PFSK-1 (cell line): ENCODE measurements around the gene MXD1.

ENCODE experiments used
- FOXP2 ChIP-seq: optimal IDR thresholded peaks from 2 replicates; pipeline ENCODE3; 2011; ENCODE audit warnings: borderline replicate concordance, control low read depth, inconsistent platforms; ENCODE audit not compliant: insufficient read depth; ENCODE audit errors: extremely low read length, extremely low read depth
- SIN3A ChIP-seq: IDR thresholded peaks from 2 replicates; pipeline ENCODE4 v1.6.1; 2012; ENCODE audit warnings: mild to moderate bottlenecking, low read length, moderate library complexity, borderline replicate concordance; ENCODE audit not compliant: insufficient read depth
- TAF1 ChIP-seq: IDR thresholded peaks from 2 replicates; pipeline ENCODE4 v1.6.1; 2012; ENCODE audit warnings: low read length, control low read depth, borderline replicate concordance; ENCODE audit not compliant: insufficient read depth
- TF ChIP-seq, protein P1 (sequence below), 2 experiments: IDR thresholded peaks; 2 replicates each; pipeline versions ENCODE4 v1.6.1 to v1.8.0; 2011 to 2012; ENCODE audit warnings: low read depth in 2 of 2, low read length in 2 of 2, control low read depth in 1 of 2, inconsistent platforms in 1 of 2, mild to moderate bottlenecking in 1 of 2, moderate library complexity in 1 of 2; ENCODE audit not compliant: insufficient read depth in 1 of 2

DNA sequence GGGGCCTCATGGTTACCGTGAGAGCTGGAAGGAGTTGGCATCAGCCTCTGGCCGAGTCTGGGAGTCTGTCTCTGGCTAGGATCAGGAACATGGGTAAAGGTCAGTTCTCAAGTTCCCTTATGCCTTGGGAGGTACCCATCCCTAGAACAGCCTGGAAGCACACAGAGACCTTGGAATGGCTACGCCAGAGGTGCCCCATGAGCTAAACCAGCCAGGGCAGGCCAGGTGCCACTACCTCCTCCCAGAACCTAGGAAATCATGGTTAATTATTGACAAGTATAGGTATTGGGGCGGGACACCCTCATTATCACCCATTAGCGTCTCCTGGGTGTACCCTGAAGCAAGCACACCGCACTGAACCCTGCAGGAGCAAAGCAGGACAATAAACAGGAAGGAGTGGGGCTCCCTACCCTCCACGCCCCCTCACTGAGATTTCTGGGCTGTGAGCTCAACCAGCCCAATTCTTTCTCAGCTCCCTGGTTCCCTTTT, 49.5 kb downstream of the MXD1 start:
- no peak for TF ChIP-seq FOXP2
- TF ChIP-seq, protein P1, sequence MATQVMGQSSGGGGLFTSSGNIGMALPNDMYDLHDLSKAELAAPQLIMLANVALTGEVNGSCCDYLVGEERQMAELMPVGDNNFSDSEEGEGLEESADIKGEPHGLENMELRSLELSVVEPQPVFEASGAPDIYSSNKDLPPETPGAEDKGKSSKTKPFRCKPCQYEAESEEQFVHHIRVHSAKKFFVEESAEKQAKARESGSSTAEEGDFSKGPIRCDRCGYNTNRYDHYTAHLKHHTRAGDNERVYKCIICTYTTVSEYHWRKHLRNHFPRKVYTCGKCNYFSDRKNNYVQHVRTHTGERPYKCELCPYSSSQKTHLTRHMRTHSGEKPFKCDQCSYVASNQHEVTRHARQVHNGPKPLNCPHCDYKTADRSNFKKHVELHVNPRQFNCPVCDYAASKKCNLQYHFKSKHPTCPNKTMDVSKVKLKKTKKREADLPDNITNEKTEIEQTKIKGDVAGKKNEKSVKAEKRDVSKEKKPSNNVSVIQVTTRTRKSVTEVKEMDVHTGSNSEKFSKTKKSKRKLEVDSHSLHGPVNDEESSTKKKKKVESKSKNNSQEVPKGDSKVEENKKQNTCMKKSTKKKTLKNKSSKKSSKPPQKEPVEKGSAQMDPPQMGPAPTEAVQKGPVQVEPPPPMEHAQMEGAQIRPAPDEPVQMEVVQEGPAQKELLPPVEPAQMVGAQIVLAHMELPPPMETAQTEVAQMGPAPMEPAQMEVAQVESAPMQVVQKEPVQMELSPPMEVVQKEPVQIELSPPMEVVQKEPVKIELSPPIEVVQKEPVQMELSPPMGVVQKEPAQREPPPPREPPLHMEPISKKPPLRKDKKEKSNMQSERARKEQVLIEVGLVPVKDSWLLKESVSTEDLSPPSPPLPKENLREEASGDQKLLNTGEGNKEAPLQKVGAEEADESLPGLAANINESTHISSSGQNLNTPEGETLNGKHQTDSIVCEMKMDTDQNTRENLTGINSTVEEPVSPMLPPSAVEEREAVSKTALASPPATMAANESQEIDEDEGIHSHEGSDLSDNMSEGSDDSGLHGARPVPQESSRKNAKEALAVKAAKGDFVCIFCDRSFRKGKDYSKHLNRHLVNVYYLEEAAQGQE (IDR thresholded peaks at IDR 0.05; ENCODE audit: insufficient read depth in 1 of 2, low read depth in 2 of 2, low read length in 2 of 2), result no peak
- TF ChIP-seq TAF1, result no peak
- no peak for TF ChIP-seq SIN3A
